HEK293 (cell line): Measurements from ENCODE around the gene APOBEC3H.

ENCODE experiments used
- CTCF ChIA-PET: fragments of 350-600 bp; formaldehyde crosslinking; extraction: SDS; loops from one replicate; lab custom pipeline; 2021; ENCODE audit warnings: antibody characterized with exemption; lab: Yijun Ruan, JAX
- POLR2A ChIA-PET: fragments of 300-600 bp; formaldehyde crosslinking; extraction: SDS; loops from one replicate; lab custom pipeline; 2020; ENCODE audit warnings: antibody characterized with exemption, inconsistent platforms; lab: Yijun Ruan, JAX
- H3K27ac ChIP-seq: fragments of 200-500 bp; sonication (Bioruptor generic); 2 replicates; pipeline ENCODE4 v1.5.1; 2014; ENCODE audit warnings: low read depth, low read length, control low read depth, inconsistent platforms; ENCODE audit errors: extremely low read depth
- H3K36me3 ChIP-seq, 2 experiments: fragments of 200-500 bp in 1 of 2; sonication (Bioruptor generic) in 1 of 2; 1 replicate in 1 of 2; 2 replicates in 1 of 2; pipeline ENCODE4 v1.5.1; 2014 to 2017; ENCODE audit warnings: inconsistent platforms in 2 of 2, low read length in 2 of 2; ENCODE audit not compliant: control insufficient read depth in 2 of 2, insufficient read depth in 1 of 2
- H3K4me1 ChIP-seq: fragments of 200-500 bp; sonication (Bioruptor generic); 2 replicates; pipeline ENCODE4 v1.5.1; 2014; ENCODE audit warnings: mild to moderate bottlenecking, low read length, inconsistent platforms; ENCODE audit not compliant: control insufficient read depth, insufficient read depth
- H3K4me3 ChIP-seq: 2 replicates; pipeline ENCODE4 v1.5.1; 2011; ENCODE audit warnings: low read depth, mild to moderate bottlenecking, control low read depth, low read length, moderate library complexity
- H3K9me3 ChIP-seq: fragments of 200-500 bp; sonication (Bioruptor generic); 2 replicates; pipeline ENCODE4 v1.5.1; 2014; ENCODE audit warnings: low read depth, low read length, inconsistent platforms; ENCODE audit not compliant: control insufficient read depth, insufficient read depth
- EGR2 ChIP-seq: fragments of 450-650 bp; formaldehyde crosslinking; IDR thresholded peaks from 2 replicates; pipeline ENCODE4 v1.5.1; 2016; ENCODE audit warnings: low read depth, missing biosample characterization, missing genetic modification characterization
- GLIS1 ChIP-seq: fragments of 450-650 bp; formaldehyde crosslinking; IDR thresholded peaks from 2 replicates; pipeline ENCODE4 v1.5.1; 2016; ENCODE audit warnings: missing biosample characterization, missing genetic modification characterization
- PRDM1 ChIP-seq: fragments of 450-650 bp; formaldehyde crosslinking; IDR thresholded peaks from 2 replicates; pipeline ENCODE4; 2016; ENCODE audit warnings: missing biosample characterization, missing genetic modification characterization
- SP3 ChIP-seq: fragments of 450-650 bp; formaldehyde crosslinking; IDR thresholded peaks from 2 replicates; pipeline ENCODE4 v1.5.1; 2016; ENCODE audit warnings: missing biosample characterization, missing genetic modification characterization
- ZFHX2 ChIP-seq: fragments of 450-650 bp; formaldehyde crosslinking; conservative IDR thresholded peaks from 2 replicates; pipeline ENCODE4 v1.5.1; 2016; ENCODE audit warnings: missing biosample characterization, missing genetic modification characterization
- ZIC2 ChIP-seq: fragments of 450-650 bp; formaldehyde crosslinking; IDR thresholded peaks from 2 replicates; pipeline ENCODE4 v1.5.1; 2016; ENCODE audit warnings: missing biosample characterization, missing genetic modification characterization
- ZNF132 ChIP-seq: fragments of 450-650 bp; formaldehyde crosslinking; IDR thresholded peaks from 2 replicates; pipeline ENCODE4 v1.5.1; 2017; ENCODE audit warnings: missing biosample characterization, missing genetic modification characterization, borderline replicate concordance
- ZNF169 ChIP-seq: fragments of 450-650 bp; formaldehyde crosslinking; IDR thresholded peaks from 2 replicates; pipeline ENCODE4 v1.5.1; 2016; ENCODE audit warnings: missing biosample characterization, missing genetic modification characterization
- ZNF223 ChIP-seq: fragments of 450-650 bp; formaldehyde crosslinking; IDR thresholded peaks from 2 replicates; pipeline ENCODE4 v1.5.1; 2016; ENCODE audit warnings: missing biosample characterization, missing genetic modification characterization
- ZNF274 ChIP-seq, 2 experiments: fragments of 200-500 bp in 1 of 2; fragments of 450-650 bp in 1 of 2; sonication (Bioruptor generic) in 1 of 2; formaldehyde crosslinking in 1 of 2; IDR thresholded peaks; 2 replicates each; pipeline versions ENCODE4 v1.5.1 to v1.6.1; 2014 to 2016; ENCODE audit warnings: borderline replicate concordance in 1 of 2, inconsistent platforms in 1 of 2, low read length in 1 of 2, missing biosample characterization in 1 of 2, missing genetic modification characterization in 1 of 2
- ZNF292 ChIP-seq: fragments of 450-650 bp; formaldehyde crosslinking; IDR thresholded peaks from 2 replicates; pipeline ENCODE4 v1.5.1; 2016; ENCODE audit warnings: low read depth, missing biosample characterization, missing genetic modification characterization, borderline replicate concordance
- ZNF311 ChIP-seq: fragments of 450-650 bp; formaldehyde crosslinking; IDR thresholded peaks from 2 replicates; pipeline ENCODE4 v1.5.1; 2017; ENCODE audit warnings: missing biosample characterization, missing genetic modification characterization, borderline replicate concordance
- ZNF335 ChIP-seq: fragments of 450-650 bp; formaldehyde crosslinking; conservative IDR thresholded peaks from 2 replicates; pipeline ENCODE4 v1.5.1; 2016; ENCODE audit warnings: missing biosample characterization, missing genetic modification characterization
- ZNF350 ChIP-seq: fragments of 450-650 bp; formaldehyde crosslinking; IDR thresholded peaks from 2 replicates; pipeline ENCODE4 v1.5.0; 2017; ENCODE audit warnings: missing biosample characterization, mild to moderate bottlenecking, missing genetic modification characterization
- ZNF37A ChIP-seq: fragments of 450-650 bp; IDR thresholded peaks from 2 replicates; pipeline ENCODE4 v1.5.1; 2018; ENCODE audit warnings: missing biosample characterization, missing genetic modification characterization
- ZNF629 ChIP-seq: fragments of 450-650 bp; formaldehyde crosslinking; IDR thresholded peaks from 2 replicates; pipeline ENCODE4 v1.5.1; 2017; ENCODE audit warnings: missing biosample characterization, missing genetic modification characterization
- TF ChIP-seq, protein P1 (sequence below): fragments of 450-650 bp; formaldehyde crosslinking; IDR thresholded peaks from 2 replicates; pipeline ENCODE4 v1.5.1; 2016; ENCODE audit warnings: missing biosample characterization, missing genetic modification characterization
- TF ChIP-seq, protein P2 (sequence below): fragments of 450-650 bp; formaldehyde crosslinking; IDR thresholded peaks from 2 replicates; pipeline ENCODE4 v1.5.1; 2016; ENCODE audit warnings: missing biosample characterization, missing genetic modification characterization

Gene APOBEC3H

DNA sequence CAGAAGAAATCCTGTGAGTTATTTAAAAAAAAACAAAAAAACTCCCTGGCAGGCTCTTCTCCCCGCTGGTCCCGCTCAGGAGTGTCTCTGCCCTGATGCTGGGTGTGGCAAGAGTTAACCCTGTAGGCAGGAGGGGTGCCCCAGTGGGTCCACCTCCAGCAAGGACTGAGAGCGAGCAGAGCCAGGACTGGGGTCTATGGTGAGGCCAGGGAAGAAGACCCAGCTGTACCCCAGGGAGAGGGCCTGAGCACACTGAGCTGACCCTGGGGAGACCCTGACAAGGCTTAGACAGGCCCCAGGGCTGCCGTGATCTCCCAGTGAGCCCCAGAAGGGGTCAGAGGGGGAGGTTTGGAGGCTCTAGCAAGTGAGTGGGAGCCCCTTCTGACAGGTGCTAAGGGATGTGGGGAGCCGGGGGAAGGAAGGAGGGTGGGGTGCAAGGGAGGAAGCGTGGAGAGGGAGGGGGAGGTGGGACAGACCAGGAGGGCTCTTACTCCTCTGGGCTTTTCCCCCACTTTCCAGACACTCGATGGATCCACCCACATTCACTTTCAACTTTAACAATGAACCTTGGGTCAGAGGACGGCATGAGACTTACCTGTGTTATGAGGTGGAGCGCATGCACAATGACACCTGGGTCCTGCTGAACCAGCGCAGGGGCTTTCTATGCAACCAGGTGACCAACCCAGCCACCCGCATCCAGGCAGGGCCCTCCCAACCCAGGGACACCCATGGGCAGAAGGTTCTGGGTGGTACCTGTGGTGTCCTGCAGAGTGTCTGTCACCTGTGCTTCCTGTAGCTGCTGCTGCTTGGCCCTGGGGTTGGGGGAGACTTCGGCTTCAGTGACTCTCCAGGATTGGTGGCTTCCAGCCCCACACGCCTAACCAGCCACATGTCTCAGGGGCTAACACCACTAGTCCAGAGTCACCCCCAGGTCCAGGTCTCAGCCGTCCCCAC lies 13.6 kb upstream of the APOBEC3H start:
- POLR2A ChIA-PET: no interaction called here
- H3K9me3 ChIP-seq: no peaks in the 10 kb centered on the region
- H3K27ac ChIP-seq: no peak overlapping the region
- H3K36me3 ChIP-seq: no peaks in the 10 kb centered on the region
- no peak for TF ChIP-seq ZNF311 (tag by site-specific recombination)
- TF ChIP-seq ZNF629 (tag by site-specific recombination): no peak
- peak; percentile 49; the same call in 1 of the 2 replicates for TF ChIP-seq EGR2 (tag by site-specific recombination)
- TF ChIP-seq, protein P1, sequence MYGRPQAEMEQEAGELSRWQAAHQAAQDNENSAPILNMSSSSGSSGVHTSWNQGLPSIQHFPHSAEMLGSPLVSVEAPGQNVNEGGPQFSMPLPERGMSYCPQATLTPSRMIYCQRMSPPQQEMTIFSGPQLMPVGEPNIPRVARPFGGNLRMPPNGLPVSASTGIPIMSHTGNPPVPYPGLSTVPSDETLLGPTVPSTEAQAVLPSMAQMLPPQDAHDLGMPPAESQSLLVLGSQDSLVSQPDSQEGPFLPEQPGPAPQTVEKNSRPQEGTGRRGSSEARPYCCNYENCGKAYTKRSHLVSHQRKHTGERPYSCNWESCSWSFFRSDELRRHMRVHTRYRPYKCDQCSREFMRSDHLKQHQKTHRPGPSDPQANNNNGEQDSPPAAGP: no peak
- peak; percentile 53; the same call in 1 of the 2 replicates for TF ChIP-seq GLIS1 (tag by site-specific recombination)
- peak; percentile 28; the same call in 1 of the 2 replicates for TF ChIP-seq ZFHX2 (tag by site-specific recombination)
- TF ChIP-seq ZIC2 (tag by site-specific recombination): peak; percentile 18; the same call in 1 of the 2 replicates
- TF ChIP-seq, protein P2, sequence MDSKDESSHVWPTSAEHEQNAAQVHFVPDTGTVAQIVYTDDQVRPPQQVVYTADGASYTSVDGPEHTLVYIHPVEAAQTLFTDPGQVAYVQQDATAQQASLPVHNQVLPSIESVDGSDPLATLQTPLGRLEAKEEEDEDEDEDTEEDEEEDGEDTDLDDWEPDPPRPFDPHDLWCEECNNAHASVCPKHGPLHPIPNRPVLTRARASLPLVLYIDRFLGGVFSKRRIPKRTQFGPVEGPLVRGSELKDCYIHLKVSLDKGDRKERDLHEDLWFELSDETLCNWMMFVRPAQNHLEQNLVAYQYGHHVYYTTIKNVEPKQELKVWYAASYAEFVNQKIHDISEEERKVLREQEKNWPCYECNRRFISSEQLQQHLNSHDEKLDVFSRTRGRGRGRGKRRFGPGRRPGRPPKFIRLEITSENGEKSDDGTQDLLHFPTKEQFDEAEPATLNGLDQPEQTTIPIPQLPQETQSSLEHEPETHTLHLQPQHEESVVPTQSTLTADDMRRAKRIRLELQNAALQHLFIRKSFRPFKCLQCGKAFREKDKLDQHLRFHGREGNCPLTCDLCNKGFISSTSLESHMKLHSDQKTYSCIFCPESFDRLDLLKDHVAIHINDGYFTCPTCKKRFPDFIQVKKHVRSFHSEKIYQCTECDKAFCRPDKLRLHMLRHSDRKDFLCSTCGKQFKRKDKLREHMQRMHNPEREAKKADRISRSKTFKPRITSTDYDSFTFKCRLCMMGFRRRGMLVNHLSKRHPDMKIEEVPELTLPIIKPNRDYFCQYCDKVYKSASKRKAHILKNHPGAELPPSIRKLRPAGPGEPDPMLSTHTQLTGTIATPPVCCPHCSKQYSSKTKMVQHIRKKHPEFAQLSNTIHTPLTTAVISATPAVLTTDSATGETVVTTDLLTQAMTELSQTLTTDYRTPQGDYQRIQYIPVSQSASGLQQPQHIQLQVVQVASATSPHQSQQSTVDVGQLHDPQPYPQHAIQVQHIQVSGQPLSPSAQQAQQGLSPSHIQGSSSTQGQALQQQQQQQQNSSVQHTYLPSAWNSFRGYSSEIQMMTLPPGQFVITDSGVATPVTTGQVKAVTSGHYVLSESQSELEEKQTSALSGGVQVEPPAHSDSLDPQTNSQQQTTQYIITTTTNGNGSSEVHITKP (tag by site-specific recombination): peak; percentile 84
- H3K4me3 ChIP-seq: no peak overlapping the region
- 0 out of 2 replicates have a peak, but pooled peaks cover 2% of the 10 kb centered on the region for H3K4me1 ChIP-seq
- CTCF ChIA-PET: interaction anchor here (0.6 to 1.2 kb wide), 3 partner anchors 194 to 1366 kb away, joined by 3 read pairs; no protein-coding TSS in a partner anchor

DNA sequence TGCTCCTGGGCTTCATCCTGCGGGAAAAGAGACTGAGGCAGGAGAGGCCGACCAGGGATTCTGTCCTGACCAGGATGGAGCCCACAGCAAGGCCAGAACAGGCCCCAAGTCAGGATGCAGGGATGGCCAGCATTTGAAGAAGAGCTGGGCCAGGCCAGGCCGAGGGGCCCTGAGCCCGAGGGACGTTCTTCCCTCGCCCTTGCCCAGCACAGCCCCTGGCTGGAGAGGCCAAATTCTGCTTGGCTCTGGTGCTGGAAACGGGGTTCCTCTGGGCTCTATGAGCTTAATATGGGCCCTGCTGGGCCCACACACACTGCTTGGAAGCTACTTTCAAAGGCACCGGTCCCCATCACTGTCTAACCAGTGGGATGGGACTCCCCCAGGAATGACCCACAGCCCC lies 12.4 kb upstream of the APOBEC3H start:
- CTCF ChIA-PET: interaction anchor here (0.7 to 1.2 kb wide), 3 partner anchors 158 to 316 kb away, joined by 3 read pairs; no protein-coding TSS in a partner anchor
- no peak overlapping the region for H3K4me3 ChIP-seq
- H3K36me3 ChIP-seq: no peaks in the 10 kb centered on the region
- no peaks in the 10 kb centered on the region for H3K9me3 ChIP-seq
- H3K27ac ChIP-seq: no peak overlapping the region
- POLR2A ChIA-PET: no interaction called here
- TF ChIP-seq ZNF223 (tag by site-specific recombination) (no peak), ZNF37A (tag by site-specific recombination) (no peak), ZNF335 (tag by site-specific recombination) (no peak), ZNF169 (no peak), ZNF274 (IDR thresholded peaks at IDR 0.05; ENCODE audit: low read length) (no peak), ZNF274 (tag by site-specific recombination; IDR thresholded peaks at IDR 0.05; ENCODE audit: borderline replicate concordance) (no peak), SP3 (no peak), ZNF292 (tag by site-specific recombination) (no peak), PRDM1 (tag by site-specific recombination) (no peak), ZNF350 (tag by site-specific recombination) (no peak), ZNF132 (tag by site-specific recombination) (no peak)
- 0 out of 2 replicates have a peak, but pooled peaks cover 2% of the 10 kb centered on the region for H3K4me1 ChIP-seq
